ENCODE results near the gene CHCHD6. TPM values are rescaled to one million over a fixed set of nuclear protein-coding genes. Genes with fewer than 3 reads are reported as not detected.

The CHCHD6 gene
- total and polyA plus RNA-seq, 12 donors: 10.6 to 22.5 (median 17.6) TPM

- intact Hi-C loops (cut with DNase I): loop anchor here (5.0 to 10.0 kb wide), 3 partner anchors 191 to 471 kb away; no protein-coding TSS in a partner anchor
- Histone ChIP-seq H3K27ac (peak overlapping the region in 2 of 5 donors; percentile 49 to 89), H3K4me1 (replicated peaks in 1 of 2) (peaks cover 11 to 34% of the 10 kb centered on the region in 2 donors), H3K4me3 (peak overlapping the region; percentile 37 to 98 (median 54)), H3K9me3 (replicated peaks in 1 of 3) (no peaks in the 10 kb centered on the region), H3K27me3 (no peaks in the 10 kb centered on the region), H3K36me3 (replicated peaks in 1 of 2) (peaks cover 0 to 1% of the 10 kb centered on the region in 2 donors)
- DNase-seq: peak in 5 of 7 donors; percentile 43 to 52 (median 48)
- 1 to 2% (median 1%) methylated on average over 31 to 61 of the region's 61 CpGs; no CpG with 5 or more reads in 1 of the 4 donors for WGBS, 4 donors
- no peak for TF ChIP-seq CTCF (IDR thresholded peaks at IDR 0.05)
- no peak for TF ChIP-seq POLR2A (IDR thresholded peaks at IDR 0.05)
These were observed 279.8 kb downstream of the CHCHD6 start for GRCh38 chr3:126983653-126984390.

- peaks cover 11 to 34% of the 10 kb centered on the region in 2 donors for H3K4me1 ChIP-seq (replicated peaks in 1 of 2)
- peaks cover 0 to 9% of the 10 kb centered on the region in 2 donors for H3K36me3 ChIP-seq (replicated peaks in 1 of 2)
- no peak for DNase-seq
- intact Hi-C loops (cut with DNase I): loop anchor here (5.0 to 10.0 kb wide), 3 partner anchors 190 to 470 kb away; no protein-coding TSS in a partner anchor
- H3K27me3 ChIP-seq: no peaks in the 10 kb centered on the region
- 50 to 69% (median 63%) methylated on average over 2 to 21 of the region's 21 CpGs for WGBS, 4 donors
- H3K4me3 ChIP-seq: peak overlapping the region in 2 of 4 donors; percentile 59 to 98
- TF ChIP-seq POLR2A (IDR thresholded peaks at IDR 0.05): no peak
- H3K27ac ChIP-seq: peak overlapping the region in 1 of 5 donors; percentile 49
- no peaks in the 10 kb centered on the region for H3K9me3 ChIP-seq (replicated peaks in 1 of 3)
These were observed 280.5 kb downstream of the CHCHD6 start for GRCh38 chr3:126984391-126985131.

GRCh38 chr3:126985132-126985985, 281.3 kb downstream of the CHCHD6 start:
- DNase-seq: no peak
- Histone ChIP-seq H3K9me3 (replicated peaks in 1 of 3) (no peaks in the 10 kb centered on the region), H3K27ac (no peak overlapping the region), H3K36me3 (replicated peaks in 1 of 2) (peaks cover 0 to 12% of the 10 kb centered on the region in 2 donors), H3K27me3 (no peaks in the 10 kb centered on the region), H3K4me1 (replicated peaks in 1 of 2) (peaks cover 11 to 34% of the 10 kb centered on the region in 2 donors), H3K4me3 (no peak overlapping the region)
- TF ChIP-seq POLR2A (IDR thresholded peaks at IDR 0.05) (no peak), CTCF (IDR thresholded peaks at IDR 0.05) (no peak)
- intact Hi-C loops (cut with DNase I): loop anchor here (10.0 kb wide), 2 partner anchors 189 to 469 kb away; no protein-coding TSS in a partner anchor
- 72 to 86% (median 80%) methylated on average over 11 to 17 of the region's 17 CpGs for WGBS, 4 donors

DNA sequence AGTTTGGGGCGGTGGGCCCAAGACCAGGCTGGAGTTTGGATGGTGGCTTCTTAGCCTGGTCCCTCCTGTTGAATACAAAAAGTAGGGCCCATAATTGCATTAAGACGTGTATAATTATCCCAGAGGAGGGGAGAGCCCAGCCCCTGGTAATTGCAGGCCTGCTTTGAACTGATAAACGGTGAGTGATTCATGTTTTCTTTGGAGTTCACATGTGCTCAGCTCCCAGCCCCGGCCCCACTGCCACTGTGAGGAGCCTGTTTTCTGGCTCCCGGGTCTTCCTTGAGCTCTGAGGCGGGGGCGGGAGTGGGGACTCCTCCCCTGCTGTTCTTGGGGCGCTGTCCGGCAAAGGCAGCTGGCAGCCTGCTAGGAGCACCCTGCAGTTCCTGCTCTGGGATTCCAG, 282.0 kb downstream of the CHCHD6 start:
- no peaks in the 10 kb centered on the region for H3K27me3 ChIP-seq
- 44 to 56% (median 47%) methylated on average over 4 to 9 of the region's 9 CpGs for WGBS, 4 donors
- peaks cover 11 to 34% of the 10 kb centered on the region in 2 donors for H3K4me1 ChIP-seq (replicated peaks in 1 of 2)
- H3K4me3 ChIP-seq: no peak overlapping the region
- peaks cover 0 to 12% of the 10 kb centered on the region in 2 donors for H3K36me3 ChIP-seq (replicated peaks in 1 of 2)
- peak in 2 of 7 donors; percentile 28 to 39 for DNase-seq
- no peaks in the 10 kb centered on the region for H3K9me3 ChIP-seq (replicated peaks in 1 of 3)
- intact Hi-C loops (cut with DNase I): loop anchor here (10.0 kb wide), 2 partner anchors 189 to 469 kb away; no protein-coding TSS in a partner anchor
- TF ChIP-seq POLR2A (IDR thresholded peaks at IDR 0.05) (no peak), CTCF (IDR thresholded peaks at IDR 0.05) (no peak)
- H3K27ac ChIP-seq: no peak overlapping the region

Measured in adrenal gland (tissue), 12 donors.